ENCODE data around the gene BCO2. TPM values are rescaled to one million over a fixed set of nuclear protein-coding genes. Genes with fewer than 3 reads are reported as not detected.

Gene BCO2
- total RNA-seq, 1 experiment from 2014 or later, result 0.31 TPM

- no peak overlapping the region for H4K8ac ChIP-seq (replicated peaks; ENCODE audit: insufficient read length, low read depth, low read length)
- no peaks in the 10 kb centered on the region for H3K9me3 ChIP-seq (ENCODE audit: control insufficient read depth, low read depth, low read length)
- H3K4ac ChIP-seq (ENCODE audit: low read depth, low read length), result no peak overlapping the region
- no peak overlapping the region for H2AK5ac ChIP-seq (ENCODE audit: insufficient read length, low read length)
- no peak overlapping the region for H3K56ac ChIP-seq (ENCODE audit: insufficient read length, low read depth, low read length)
- H3K18ac ChIP-seq (ENCODE audit: insufficient read length, low read depth, low read length), result no peak overlapping the region
- no peak overlapping the region for H3K9ac ChIP-seq (ENCODE audit: extremely low read depth, insufficient read length, low read length)
- H4K91ac ChIP-seq (ENCODE audit: insufficient read length, low read depth, low read length), result no peak overlapping the region
- no peak overlapping the region for H3K4me2 ChIP-seq (ENCODE audit: insufficient read depth, insufficient read length, low read length)
- no peaks in the 10 kb centered on the region for H4K20me1 ChIP-seq (ENCODE audit: control insufficient read depth, insufficient read depth, insufficient read length)
- H3K36me3 Mint-ChIP-seq (ENCODE audit: insufficient read depth in 1 of 3, low read depth in 3 of 3), result no peaks in the 10 kb centered on the region
- DNase-seq, result no peak
- no peak overlapping the region for H3K4me3 Mint-ChIP-seq
- H3K4me1 ChIP-seq (ENCODE audit: insufficient read depth, low read length), result no peaks in the 10 kb centered on the region
- H3K4me1 Mint-ChIP-seq, result peaks cover 4 to 7% of the 10 kb centered on the region in 2 experiments; a peak in 2 of 4 replicates
- H3K9me3 Mint-ChIP-seq, result no peaks in the 10 kb centered on the region
- no peak overlapping the region for H3T11ph ChIP-seq (ENCODE audit: low read length)
- H4K5ac ChIP-seq (ENCODE audit: insufficient read length, low read depth, low read length), result no peak overlapping the region
- no peak overlapping the region for H3K27ac Mint-ChIP-seq
- H3K23ac ChIP-seq (ENCODE audit: insufficient read length, low read depth, low read length), result no peak overlapping the region
- H3K79me1 ChIP-seq (ENCODE audit: insufficient read depth, low read depth, low read length, poor library complexity, severe bottlenecking), result no peaks in the 10 kb centered on the region
- no peak overlapping the region for H3K27ac ChIP-seq (ENCODE audit: insufficient read length, low read depth, low read length)
- no peak overlapping the region for H2BK120ac ChIP-seq (ENCODE audit: low read depth, low read length, poor library complexity, severe bottlenecking)
- WGBS (ENCODE audit: extremely low coverage, insufficient read length, low lambda C conversion rate), result no CpG with 5 or more reads among the region's 5 CpGs
- H3K27me3 ChIP-seq (ENCODE audit: insufficient read depth, low read length), result no peaks in the 10 kb centered on the region
- no peaks in the 10 kb centered on the region; the same call in 1 of the 2 replicates for H3K27me3 Mint-ChIP-seq (ENCODE audit: low read depth)
- H2BK12ac ChIP-seq (ENCODE audit: insufficient read length, low read depth, low read length), result no peak overlapping the region
- no peak overlapping the region for H2AFZ ChIP-seq (ENCODE audit: low read length)
- no peak overlapping the region for H2BK20ac ChIP-seq (ENCODE audit: low read depth, low read length, poor library complexity, severe bottlenecking)
- H3K79me2 ChIP-seq (ENCODE audit: insufficient read depth, low read length), result no peaks in the 10 kb centered on the region
- H2BK5ac ChIP-seq (ENCODE audit: insufficient read length, low read length), result no peak overlapping the region
- TF ChIP-seq, protein P1, sequence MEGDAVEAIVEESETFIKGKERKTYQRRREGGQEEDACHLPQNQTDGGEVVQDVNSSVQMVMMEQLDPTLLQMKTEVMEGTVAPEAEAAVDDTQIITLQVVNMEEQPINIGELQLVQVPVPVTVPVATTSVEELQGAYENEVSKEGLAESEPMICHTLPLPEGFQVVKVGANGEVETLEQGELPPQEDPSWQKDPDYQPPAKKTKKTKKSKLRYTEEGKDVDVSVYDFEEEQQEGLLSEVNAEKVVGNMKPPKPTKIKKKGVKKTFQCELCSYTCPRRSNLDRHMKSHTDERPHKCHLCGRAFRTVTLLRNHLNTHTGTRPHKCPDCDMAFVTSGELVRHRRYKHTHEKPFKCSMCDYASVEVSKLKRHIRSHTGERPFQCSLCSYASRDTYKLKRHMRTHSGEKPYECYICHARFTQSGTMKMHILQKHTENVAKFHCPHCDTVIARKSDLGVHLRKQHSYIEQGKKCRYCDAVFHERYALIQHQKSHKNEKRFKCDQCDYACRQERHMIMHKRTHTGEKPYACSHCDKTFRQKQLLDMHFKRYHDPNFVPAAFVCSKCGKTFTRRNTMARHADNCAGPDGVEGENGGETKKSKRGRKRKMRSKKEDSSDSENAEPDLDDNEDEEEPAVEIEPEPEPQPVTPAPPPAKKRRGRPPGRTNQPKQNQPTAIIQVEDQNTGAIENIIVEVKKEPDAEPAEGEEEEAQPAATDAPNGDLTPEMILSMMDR (conservative IDR thresholded peaks at IDR 0.05), result no peak
- no peak overlapping the region for H2BK15ac ChIP-seq (ENCODE audit: low read depth, low read length)
- no peaks in the 10 kb centered on the region for H3K23me2 ChIP-seq (ENCODE audit: insufficient read length, low read depth, low read length, poor library complexity, severe bottlenecking)
- H3K14ac ChIP-seq (ENCODE audit: insufficient read depth, low read length), result no peak overlapping the region
Measured at GRCh38 chr11:112267188-112267591, 91.9 kb downstream of the BCO2 start.
